Thyroid gland (tissue), 4 donors: Measurements from ENCODE around the gene RHBDL3. TPM values are rescaled to one million over a fixed set of nuclear protein-coding genes. Genes with fewer than 3 reads are reported as not detected.
A peak's percentile ranks its signal among the peaks of the same experiment; 100 is the strongest.

Experiments used
- DNase-seq, 2 donors: peaks; one replicate each; pipeline ENCODE4 v3.0.0-alpha.2; 2019
- H3K27ac ChIP-seq, 3 donors: fragments of 200-600 bp; sonication (generic); 1 replicate in 2 of 3; 2 replicates in 1 of 3; pipeline ENCODE4 v1.5.1; 2016 to 2019; ENCODE audit warnings: mild to moderate bottlenecking in 1 of 3, moderate library complexity in 1 of 3
- H3K27me3 ChIP-seq: fragments of 200-600 bp; sonication (generic); one replicate; pipeline ENCODE4 v1.5.1; 2019
- H3K36me3 ChIP-seq, 2 donors: fragments of 200-600 bp; sonication (generic); one replicate each; pipeline ENCODE4 v1.5.1; 2016 to 2019
- H3K4me1 ChIP-seq, 2 donors: fragments of 200-600 bp; sonication (generic); one replicate each; pipeline ENCODE4 v1.5.1; 2017 to 2019
- H3K4me3 ChIP-seq, 3 donors: fragments of 200-600 bp; sonication (generic); replicated peaks in 1 of 3; 1 replicate in 2 of 3; 2 replicates in 1 of 3; pipeline ENCODE4 v1.5.1; 2016; ENCODE audit warnings: mild to moderate bottlenecking in 1 of 3
- H3K9me3 ChIP-seq: fragments of 200-600 bp; sonication (generic); one replicate; pipeline ENCODE4 v1.5.1; 2017
- POLR2A ChIP-seq, 2 donors: fragments of 450-650 bp; IDR thresholded peaks; one replicate each; pipeline ENCODE4 v1.6.1; 2017; ENCODE audit warnings: antibody characterized with exemption in 2 of 2, mild to moderate bottlenecking in 2 of 2, moderate library complexity in 1 of 2
- WGBS, 2 donors: methylation state at CpG; one replicate each; pipeline ENCODE4 v1.1.5; 2017; 5-methylcytosine and 5-hydroxymethylcytosine counted together
- intact Hi-C: fragments of 100-400 bp; cut with DNase I; formaldehyde crosslinking; loops from one replicate; pipeline ENCODE4 v1.15.1; 2023
- total RNA-seq, 4 donors: library from RNA; depleted of rRNA; stranded (reverse); fragments of >200 nt; gene quantifications; one replicate each; pipeline ENCODE4 v1.2.3, GENCODE V29; 2016
- TF ChIP-seq, protein P1 (sequence below), 6 experiments: fragments of 200-600 bp in 3 of 6; fragments of 450-650 bp in 3 of 6; sonication (generic) in 3 of 6; IDR thresholded peaks; one replicate each; pipeline ENCODE4 v1.5.1; 2016 to 2019; ENCODE audit warnings: antibody characterized with exemption in 6 of 6, mild to moderate bottlenecking in 2 of 6, inconsistent platforms in 1 of 6, moderate library complexity in 1 of 6

The RHBDL3 gene
- total RNA-seq, 4 donors from 2014 or later = 0.15 to 0.22 TPM; not detected in 2

DNA sequence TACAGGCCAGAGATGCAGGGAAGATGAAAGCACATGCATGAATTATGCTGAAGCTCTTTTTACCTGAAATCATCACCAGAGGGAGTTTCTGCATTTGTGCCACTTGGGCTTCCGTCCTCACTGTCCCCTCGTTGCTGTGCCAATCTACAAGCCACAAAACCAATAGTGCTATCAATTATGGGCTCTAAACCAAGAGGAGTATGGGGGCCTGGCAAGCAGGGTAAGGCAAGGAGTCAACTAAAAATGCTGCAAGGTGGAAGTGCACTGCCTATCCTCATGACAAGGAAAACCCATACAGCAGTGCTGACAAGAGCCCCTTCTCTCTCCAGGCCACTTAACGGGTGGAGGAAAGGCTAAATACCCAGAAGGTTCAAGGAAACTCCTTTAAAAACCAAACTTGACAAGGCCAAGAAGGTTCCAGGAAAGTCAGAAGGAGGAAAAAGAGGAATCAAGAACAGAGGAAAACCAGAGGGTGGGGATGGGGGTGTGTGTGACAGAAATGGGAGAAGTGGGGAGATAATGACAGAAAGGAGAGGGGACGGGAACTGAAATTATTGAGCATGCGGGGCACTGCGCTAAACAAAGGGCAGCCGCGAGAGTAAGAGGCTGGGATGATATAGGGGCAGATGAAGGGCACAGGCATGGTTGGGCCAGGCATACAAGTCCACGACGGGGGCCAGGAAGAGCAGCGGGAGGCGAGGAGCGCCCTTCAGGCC, 75.7 kb downstream of the RHBDL3 start:
- Histone ChIP-seq H3K4me3 (peak overlapping the region in 2 of 3 donors; percentile 11 to 51), H3K36me3 (peaks cover 6 to 10% of the 10 kb centered on the region in 2 donors), H3K27me3 (no peaks in the 10 kb centered on the region), H3K27ac (peak overlapping the region in 2 of 3 donors; percentile 72), H3K4me1 (peaks cover 5 to 9% of the 10 kb centered on the region in 2 donors), H3K9me3 (no peaks in the 10 kb centered on the region)
- WGBS, 2 donors = 4 to 7% methylated on average over 13 of the region's 13 CpGs
- intact Hi-C loops = no loop called here
- peak; percentile 17 to 20 for DNase-seq
- TF ChIP-seq POLR2A (IDR thresholded peaks at IDR 0.05) = no peak
- TF ChIP-seq, protein P1, sequence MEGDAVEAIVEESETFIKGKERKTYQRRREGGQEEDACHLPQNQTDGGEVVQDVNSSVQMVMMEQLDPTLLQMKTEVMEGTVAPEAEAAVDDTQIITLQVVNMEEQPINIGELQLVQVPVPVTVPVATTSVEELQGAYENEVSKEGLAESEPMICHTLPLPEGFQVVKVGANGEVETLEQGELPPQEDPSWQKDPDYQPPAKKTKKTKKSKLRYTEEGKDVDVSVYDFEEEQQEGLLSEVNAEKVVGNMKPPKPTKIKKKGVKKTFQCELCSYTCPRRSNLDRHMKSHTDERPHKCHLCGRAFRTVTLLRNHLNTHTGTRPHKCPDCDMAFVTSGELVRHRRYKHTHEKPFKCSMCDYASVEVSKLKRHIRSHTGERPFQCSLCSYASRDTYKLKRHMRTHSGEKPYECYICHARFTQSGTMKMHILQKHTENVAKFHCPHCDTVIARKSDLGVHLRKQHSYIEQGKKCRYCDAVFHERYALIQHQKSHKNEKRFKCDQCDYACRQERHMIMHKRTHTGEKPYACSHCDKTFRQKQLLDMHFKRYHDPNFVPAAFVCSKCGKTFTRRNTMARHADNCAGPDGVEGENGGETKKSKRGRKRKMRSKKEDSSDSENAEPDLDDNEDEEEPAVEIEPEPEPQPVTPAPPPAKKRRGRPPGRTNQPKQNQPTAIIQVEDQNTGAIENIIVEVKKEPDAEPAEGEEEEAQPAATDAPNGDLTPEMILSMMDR (IDR thresholded peaks at IDR 0.05) = no peak

DNA sequence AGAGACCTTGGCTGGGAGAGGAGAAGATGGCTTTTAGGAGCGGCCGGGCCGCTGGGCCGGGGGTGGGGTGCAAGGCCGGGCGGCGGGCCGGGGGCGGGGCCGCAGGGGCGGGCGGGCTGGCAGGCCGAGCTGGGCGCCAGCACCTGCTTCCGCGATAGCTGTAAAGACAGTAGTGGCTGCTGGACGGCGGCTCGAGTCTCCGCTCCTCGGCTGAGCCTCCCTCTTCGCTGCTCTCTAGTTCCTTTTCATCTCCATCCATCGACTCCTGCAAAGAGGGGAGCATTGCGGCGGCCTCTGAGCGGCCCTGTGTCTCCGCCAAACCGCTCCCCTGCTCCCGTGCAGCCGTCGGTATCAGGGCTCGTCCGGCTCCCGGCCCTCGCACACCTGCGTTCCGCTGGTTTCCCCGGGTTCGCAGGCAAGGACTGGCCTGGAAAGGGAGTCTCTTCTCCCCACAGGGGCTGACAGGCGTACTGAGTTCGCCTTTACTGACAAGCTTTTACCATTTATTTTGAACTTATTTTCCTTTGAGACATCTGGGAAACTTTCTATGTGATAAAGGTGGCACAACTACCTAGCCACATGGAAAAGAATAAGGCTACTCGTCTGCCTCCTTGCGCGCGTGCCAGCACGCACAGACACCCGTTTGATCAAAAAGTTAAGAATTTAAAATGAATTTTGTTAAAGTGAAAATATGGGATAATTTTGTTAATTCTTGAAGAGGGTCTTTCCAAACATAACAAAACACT, 76.4 kb downstream of the RHBDL3 start, which contains the start of gene C17orf75:
TSS of gene C17orf75 (minus strand) at position 317 of the 746 bp plus-strand sequence. CDS start at position 283, 34 bp downstream.
- intact Hi-C loops = no loop called here
- peak within 1 kb of the TSS; percentile 11 to 51 (median 34) for H3K4me3 ChIP-seq
- peaks cover 5 to 9% of the 10 kb centered on the region in 2 donors for H3K4me1 ChIP-seq
- H3K27me3 ChIP-seq = no peaks in the 10 kb centered on the region
- DNase-seq = peak; percentile 75 to 77
- H3K9me3 ChIP-seq = no peaks in the 10 kb centered on the region
- H3K27ac ChIP-seq = peak within 1 kb of the TSS; percentile 65 to 72 (median 72)
- 8 to 9% methylated on average over 27 to 32 of the region's 47 CpGs for WGBS, 2 donors
- peaks cover 6 to 7% of the 10 kb centered on the region in 2 donors for H3K36me3 ChIP-seq
- peak in 1 of 2 donors; percentile 57 for TF ChIP-seq POLR2A (IDR thresholded peaks at IDR 0.05)
- TF ChIP-seq, protein P1 (IDR thresholded peaks at IDR 0.05) = no peak

DNA sequence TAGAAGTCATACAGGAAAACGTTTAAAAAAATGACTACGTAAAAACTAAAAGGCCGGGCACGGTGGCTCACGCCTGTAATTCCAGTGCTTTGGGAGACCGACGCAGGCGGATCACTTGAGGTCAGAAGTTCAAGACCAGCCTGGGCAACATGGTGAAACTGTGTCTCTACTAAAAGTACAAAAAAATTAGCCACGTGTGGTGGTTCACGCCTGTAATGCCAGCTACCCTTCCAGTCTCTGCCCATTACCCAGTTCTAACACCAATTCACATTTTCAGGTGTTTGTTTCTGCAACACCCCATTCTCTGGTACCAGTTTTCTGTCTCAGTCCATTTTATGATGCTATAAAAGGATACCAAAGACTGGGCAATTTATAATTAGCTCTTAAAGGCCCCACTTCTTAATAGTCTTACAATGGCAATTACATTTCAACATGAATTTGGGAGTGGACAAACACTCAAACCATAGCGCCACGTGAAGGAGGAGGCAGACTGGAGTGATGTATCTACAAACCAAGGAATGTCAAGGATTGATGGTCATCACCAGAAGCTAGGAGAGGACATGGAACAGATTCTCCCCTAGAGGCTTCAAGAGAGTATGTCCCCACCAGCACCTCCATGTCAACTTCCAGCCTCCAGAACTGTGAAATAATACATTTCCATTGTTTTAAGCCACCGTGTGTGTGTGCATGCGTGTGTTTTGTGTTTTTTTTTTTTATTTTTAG, 77.1 kb downstream of the RHBDL3 start:
- Histone ChIP-seq H3K27ac (peak overlapping the region in 2 of 3 donors; percentile 65 to 72), H3K4me3 (peak overlapping the region in 1 of 3 donors; percentile 51), H3K27me3 (no peaks in the 10 kb centered on the region), H3K4me1 (peaks cover 5 to 9% of the 10 kb centered on the region in 2 donors), H3K36me3 (peaks cover under 1 to 4% of the 10 kb centered on the region in 2 donors), H3K9me3 (no peaks in the 10 kb centered on the region)
- 71 to 73% methylated on average over 14 of the region's 14 CpGs for WGBS, 2 donors
- no peak for TF ChIP-seq POLR2A (IDR thresholded peaks at IDR 0.05)
- TF ChIP-seq, protein P1 (IDR thresholded peaks at IDR 0.05) = no peak
- intact Hi-C loops = no loop called here
- no peak for DNase-seq

DNA sequence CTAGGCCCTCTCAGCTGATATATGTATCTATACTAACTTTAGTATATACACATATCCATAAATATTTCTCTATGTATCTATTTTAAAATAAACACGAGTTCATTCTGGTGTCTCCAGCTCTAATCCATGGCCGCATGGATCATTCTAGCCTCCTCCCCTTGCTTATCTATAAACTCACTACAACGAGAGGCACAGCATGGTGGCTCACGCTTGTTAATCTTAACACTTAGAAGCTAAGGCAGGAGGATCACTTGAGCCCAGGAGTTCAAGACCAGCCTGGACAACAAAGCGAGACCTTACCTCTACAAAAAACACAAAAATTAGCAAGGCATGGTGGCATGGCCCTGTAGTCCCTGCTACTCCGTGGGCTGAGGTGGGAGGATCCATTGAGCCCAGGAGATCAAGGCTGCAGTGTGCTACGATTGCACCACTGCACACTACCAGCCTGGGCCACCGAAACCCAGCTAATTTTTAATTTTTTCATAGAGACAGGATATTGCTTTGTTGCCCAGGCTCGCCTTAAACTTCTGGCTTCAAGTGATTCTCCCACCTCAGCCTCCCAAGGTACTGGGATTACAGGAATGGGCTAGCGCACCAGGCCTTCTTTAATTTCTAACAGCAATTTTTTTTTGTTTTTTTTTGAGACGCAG, 80.4 kb downstream of the RHBDL3 start:
- 90 to 92% methylated on average over 11 of the region's 11 CpGs for WGBS, 2 donors
- DNase-seq = no peak

More for the DNA sequence above, 80.4 kb downstream of the RHBDL3 start:
- intact Hi-C loops = no loop called here
- Histone ChIP-seq H3K36me3 (no peaks in the 10 kb centered on the region), H3K27ac (no peak overlapping the region), H3K9me3 (no peaks in the 10 kb centered on the region), H3K4me3 (no peak overlapping the region), H3K27me3 (no peaks in the 10 kb centered on the region), H3K4me1 (peaks cover 9 to 13% of the 10 kb centered on the region in 2 donors)
- TF ChIP-seq POLR2A (IDR thresholded peaks at IDR 0.05) = no peak
- TF ChIP-seq, protein P1 (IDR thresholded peaks at IDR 0.05) = no peak
